Stimulated activated CD8-positive, alpha-beta memory T cell treated with anti-CD3 and anti-CD28 coated beads, Interleukin-4, amount 100 ng/mL, for 24 hours (primary cell): ENCODE data around the gene ETV5.

ENCODE experiments used
- DNase-seq: peaks from one replicate; pipeline ENCODE4 v3.0.0-alpha.2; 2020; ENCODE audit warnings: low read depth

ETV5 gene

DNA sequence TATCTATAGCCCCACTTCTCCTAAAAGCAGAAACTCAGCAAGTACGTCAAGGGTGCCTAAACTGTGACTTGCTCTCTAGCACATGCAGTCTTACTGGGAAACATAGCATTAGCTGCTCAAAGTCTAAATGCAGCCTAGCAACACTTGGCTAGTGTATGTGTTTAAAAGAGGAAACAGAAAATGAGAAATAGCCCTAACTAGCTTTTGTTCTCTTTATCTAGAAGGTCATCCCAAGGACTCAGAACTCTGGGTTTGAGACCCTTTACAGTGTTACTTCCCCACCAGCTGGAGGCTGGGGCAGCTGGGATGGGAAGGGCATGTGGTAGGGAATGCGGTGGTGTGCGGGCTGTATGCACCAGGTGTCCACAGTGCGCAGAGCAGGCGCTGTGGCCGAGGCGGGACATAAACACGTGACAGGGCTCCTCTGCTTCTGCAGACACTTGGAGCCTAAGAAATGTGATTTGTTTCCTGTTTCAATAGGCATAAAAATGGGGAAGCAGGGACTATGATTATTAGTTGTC lies 13.3 kb downstream of the ETV5 start:
- no peak for DNase-seq

DNA sequence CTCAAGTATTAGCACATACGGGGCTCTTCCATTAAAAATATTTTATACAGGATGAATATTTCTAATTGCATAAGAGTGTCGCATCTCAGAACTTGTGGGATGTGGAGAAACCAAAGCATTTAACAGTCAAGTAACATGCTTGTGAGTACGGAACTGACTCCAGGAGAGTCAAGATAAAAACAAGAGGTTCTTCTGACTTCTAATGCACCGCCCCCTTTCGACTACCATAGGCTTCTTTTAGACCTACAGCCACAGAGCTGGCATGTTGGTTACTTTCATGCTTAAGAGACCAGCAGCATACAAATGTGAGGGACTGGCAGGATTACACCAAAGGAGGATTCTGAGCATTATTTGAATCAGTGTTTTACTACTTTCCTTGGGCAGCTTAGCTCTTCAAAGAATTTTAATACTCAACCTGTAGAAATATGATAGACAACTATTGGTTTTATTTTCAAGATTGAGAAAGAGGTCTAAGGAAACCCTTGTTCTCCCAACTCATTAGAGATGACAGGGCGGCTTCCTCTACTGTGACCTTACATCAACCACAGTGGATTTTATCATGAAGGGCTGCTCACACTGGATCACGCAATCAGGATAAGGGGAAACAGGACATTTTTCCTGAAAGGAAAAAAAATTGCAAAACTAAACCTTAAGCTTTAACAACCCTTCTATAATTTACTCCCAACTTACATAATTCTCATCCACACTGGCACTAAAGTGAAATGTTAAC lies 14.0 kb downstream of the ETV5 start:
- DNase-seq, result no peak

GRCh38 chr3:186094271-186094670 lies 14.6 kb downstream of the ETV5 start:
- DNase-seq, result no peak

DNA sequence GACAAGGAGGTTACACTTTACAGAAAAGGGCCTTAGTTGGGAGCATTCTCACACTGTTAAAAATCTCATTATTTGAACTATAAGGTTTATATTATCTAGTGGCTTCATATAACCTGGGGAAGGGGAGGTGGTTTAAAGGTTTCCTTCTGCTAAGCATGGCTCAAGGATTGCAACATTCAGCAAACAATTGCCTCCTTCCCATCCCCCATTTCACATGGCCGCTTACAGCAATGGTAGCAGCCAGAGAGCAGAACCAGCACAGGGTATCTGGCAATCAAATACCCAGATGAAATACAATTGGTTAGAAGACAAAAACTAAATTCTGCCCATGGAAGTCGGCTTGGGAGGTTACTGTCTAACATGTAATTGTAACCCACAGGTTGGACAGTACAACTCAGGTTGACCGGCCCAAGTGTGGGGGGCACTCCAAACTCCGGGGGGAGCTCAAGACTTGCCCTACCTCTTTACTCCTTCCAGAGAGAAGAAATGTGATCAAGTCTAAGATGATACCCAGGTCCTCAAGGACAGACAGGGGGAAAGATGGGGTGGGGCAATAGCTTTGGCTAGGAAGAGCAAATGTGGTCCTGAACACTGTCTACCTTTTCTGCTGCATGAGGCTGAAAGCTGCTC lies 15.5 kb downstream of the ETV5 start:
- DNase-seq, result no peak

DNA sequence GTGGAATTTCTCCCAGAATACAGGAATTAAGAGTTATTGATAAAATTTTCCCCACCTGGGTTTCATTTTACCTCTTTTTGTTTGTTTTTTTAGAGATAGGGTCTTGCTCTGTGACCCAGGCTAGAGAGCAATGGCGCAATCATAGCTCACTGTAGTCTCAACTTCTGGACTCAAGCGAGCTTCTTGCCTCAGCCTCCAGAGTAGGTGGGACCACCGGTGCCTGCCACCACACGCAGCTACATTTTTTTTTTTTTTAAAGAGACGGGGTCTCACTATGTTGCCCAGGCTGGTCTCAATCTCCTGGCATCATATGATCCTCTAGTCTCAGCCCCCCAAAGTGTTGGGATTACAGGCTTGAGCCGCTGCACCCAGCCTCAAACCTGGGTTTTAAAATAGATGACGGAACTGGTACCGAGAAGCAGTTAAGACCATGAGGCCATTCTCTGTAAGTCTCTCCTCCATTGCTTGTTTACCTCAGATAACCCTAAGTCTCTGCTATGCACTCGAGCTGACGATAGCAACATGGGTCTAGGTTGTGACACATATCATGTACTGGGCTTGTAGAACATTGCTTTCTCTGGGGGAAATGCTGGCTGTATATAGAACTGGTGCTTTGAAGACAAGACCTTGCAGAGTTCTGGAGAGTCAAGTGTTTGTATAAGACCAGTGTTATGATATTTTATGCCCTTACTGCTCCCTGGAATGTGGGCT lies 16.4 kb downstream of the ETV5 start:
- DNase-seq, result no peak

DNA sequence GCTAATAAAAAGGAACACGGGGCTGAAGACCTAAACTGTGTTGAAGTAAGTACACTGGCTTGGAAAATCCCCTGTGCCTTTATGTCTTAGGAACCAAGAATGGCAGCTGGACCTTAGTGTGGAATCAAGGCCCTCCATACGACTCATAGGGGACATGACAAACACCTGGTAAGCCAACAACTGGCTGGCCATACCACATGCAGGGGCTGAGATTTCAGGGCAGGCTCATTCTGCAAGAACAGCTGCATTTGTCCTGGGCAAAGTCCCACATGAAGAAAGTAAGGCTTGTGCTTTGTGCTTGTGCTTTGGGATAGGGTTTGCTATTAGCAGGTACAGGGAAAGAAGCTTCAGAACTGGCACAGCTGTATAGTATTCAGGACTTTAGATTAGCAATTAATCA lies 18.0 kb downstream of the ETV5 start:
- no peak for DNase-seq

- no peak for DNase-seq
Observed at GRCh38 chr3:186088335-186088734, 20.6 kb downstream of the ETV5 start.

DNA sequence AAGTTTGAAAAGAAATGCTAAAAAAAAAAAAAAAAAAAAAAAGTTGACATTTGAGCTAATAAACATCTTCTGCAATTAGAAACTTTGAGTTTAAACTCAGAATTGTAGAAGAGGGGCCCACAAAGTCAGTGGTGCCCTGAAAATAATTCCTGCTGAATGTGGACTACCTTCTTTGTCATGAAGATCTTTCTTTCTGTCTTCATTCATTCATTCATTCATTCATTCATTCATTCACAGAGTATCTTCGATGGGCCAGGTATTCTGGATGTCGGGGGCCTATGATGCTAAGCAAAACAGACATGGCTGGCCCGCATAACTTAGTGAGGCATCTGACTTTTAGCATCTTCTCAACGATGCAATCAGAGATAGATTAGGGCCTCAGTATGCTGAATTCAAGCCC lies 24.6 kb downstream of the ETV5 start:
- DNase-seq, result no peak

DNA sequence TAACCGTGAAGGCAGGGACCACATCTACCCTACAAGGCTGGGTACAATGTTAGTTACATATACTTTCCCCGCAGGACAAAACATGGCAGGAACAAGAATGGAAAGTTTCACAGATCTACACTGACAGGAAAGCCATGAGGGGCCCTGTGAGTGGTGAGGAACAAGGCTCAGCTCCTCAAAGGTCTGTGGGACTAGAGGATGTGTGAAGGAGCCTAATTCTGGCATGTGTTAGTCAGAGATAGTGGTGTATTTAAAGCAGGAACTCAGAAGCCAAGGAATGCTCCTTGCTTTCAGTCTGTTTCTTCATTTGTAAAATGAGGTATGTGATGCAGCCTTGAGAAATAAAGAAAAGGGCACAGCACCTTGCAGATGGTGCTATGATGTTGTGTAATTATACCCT lies 25.1 kb downstream of the ETV5 start:
- no peak for DNase-seq

- no peak for DNase-seq
Observed at GRCh38 chr3:186082150-186082549, 26.7 kb downstream of the ETV5 start.

DNA sequence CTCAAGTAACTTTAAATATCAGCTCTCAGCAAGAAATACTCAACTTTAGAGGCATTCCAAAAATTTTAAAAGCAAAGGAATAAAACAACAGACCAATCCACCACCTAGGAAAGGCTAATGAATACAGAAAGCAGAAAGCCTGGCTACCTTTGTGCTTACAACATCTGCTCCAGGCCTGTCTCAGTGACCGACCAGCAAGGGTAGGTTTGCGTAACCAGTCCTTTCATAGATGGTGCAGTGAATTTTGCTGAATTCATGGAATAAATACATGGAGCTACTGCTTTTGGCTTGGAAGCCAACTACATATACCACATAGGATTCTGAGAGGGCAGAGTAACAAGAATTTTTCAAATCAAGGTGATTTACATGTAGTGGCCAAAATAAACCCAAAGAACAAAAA lies 27.2 kb downstream of the ETV5 start:
- DNase-seq, result no peak

GRCh38 chr3:186080849-186081438 lies 27.9 kb downstream of the ETV5 start:
- DNase-seq, result no peak

GRCh38 chr3:186079925-186080324 lies 29.0 kb downstream of the ETV5 start:
- no peak for DNase-seq

- DNase-seq, result no peak
Observed at GRCh38 chr3:186077466-186077865, 31.4 kb downstream of the ETV5 start.

DNA sequence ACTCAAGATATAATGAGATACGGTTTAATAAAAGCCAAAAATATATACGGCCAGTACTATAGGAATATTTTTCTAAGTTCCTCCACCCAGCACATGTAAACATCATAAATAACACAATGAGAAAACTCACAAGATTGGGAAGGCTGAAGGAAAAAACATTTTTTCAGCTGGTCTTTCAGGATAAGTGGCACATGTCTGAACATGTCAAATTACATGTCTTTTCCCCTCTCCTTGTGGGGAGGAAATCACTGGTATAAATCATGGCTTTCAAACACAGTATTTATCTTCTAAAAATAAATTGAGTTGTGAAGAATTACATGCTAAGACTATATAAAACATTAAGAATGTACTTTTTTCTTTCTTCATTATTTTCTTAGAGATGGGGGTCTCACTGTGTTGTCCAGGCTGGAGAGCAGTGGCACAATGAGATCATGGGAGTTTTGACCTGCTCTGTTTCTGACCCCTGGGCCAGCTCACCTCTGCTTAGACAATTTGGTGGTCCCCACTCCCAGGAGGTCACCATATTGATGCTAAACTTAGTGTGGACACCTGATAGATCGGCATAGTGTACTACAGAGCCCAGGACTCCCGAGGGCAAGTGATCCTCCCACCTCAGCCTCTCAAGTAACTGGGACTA lies 32.8 kb downstream of the ETV5 start:
- no peak for DNase-seq

DNA sequence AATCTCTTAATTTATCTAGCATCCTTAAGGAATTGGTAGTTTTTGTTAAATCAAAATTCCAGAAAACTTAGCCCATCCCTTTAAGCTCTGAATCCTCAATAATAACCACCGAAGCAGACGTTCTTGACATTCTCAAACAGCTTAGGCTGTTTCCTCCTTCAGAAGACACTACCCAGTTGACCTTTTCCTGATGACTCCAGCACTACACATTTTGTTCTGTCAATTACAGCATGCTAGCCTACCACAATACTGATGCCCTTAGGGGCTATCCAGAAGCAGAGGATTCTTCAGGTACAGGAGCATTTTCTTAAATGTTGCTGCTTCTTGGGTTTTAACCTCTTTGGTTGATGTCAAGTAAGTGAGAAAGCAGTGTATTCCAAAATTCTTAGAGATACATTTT lies 33.4 kb downstream of the ETV5 start:
- no peak for DNase-seq

- no peak for DNase-seq
Observed at GRCh38 chr3:186073641-186074040, 35.2 kb downstream of the ETV5 start.

DNA sequence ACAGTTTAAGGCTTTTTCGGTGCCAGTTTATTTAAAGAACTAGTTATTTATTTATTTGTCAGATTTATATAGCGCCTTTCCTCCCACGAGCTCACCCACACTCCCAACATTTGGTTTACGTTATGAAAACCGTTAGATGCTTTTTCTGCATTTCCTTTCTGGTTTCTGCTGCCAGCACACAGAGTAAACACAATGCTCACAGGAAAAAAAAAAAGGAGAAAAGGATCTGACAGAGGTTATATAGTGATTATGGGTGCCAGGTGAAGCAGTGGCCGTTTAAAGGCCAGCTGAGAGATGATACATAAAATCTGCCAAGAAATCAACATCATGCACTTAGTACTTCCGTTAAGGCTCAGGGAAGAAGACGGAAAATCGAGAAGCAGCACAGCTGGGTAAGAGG lies 37.9 kb downstream of the ETV5 start:
- DNase-seq, result no peak

- no peak for DNase-seq
Observed at GRCh38 chr3:186070550-186070949, 38.3 kb downstream of the ETV5 start.

DNA sequence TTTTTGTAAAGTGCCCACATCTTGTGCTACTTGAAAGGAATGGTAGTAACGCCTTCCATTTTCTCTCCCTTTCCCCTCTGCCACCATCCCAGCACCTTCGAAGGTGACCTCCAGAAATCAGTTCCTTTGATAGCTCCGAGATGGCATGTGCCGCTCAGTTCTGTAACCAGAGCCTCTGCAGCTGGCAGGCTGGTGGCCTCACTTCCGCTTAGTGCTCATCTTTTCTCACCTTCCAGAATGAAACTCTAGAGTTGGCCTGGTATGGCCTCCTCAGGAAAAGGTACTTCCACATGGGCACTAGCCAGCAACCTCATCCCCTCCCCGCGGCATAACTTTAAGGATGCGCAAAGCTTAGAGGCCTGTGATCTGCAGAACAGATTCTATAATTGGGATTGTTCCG lies 38.8 kb downstream of the ETV5 start:
- no peak for DNase-seq

DNA sequence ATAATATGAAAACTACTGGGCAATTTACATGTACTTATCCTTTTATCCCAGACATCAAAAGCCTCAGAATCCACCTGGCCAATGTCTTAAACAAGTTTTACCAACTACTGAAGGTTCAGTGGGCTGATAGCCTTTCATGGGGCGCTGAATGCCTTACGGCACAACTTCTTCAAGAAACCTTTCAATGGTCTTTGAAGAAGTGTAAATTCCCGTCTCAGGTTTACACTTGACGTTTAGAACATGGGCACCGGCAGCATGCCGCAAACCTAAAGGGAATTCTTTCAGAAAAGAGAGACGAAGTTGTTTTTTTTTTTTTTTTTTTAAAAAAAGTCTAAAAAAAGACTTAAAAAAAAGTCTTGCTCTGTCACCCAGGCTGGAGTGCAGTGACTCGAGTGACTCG lies 39.7 kb downstream of the ETV5 start:
- DNase-seq, result no peak

- no peak for DNase-seq
Observed at GRCh38 chr3:186068243-186068552, 40.7 kb downstream of the ETV5 start.
